IPS DF 6.9 (cell line): ENCODE results near the gene KIF6.

Experiments used
- DNase-seq: peaks from one replicate; pipeline ENCODE4 v3.0.0-alpha.2; 2013; ENCODE audit warnings: low read depth, low spot score
- H3K27ac ChIP-seq: one replicate; pipeline ENCODE4 v1.5.1; 2013; ENCODE audit warnings: low read length, control low read depth
- H3K27me3 ChIP-seq: 2 replicates; pipeline ENCODE4 v1.6.1; 2013; ENCODE audit warnings: mild to moderate bottlenecking, low read length; ENCODE audit not compliant: control insufficient read depth, insufficient read depth
- H3K36me3 ChIP-seq: 2 replicates; pipeline ENCODE4 v1.6.1; 2013; ENCODE audit warnings: low read length; ENCODE audit not compliant: control insufficient read depth, insufficient read depth
- H3K4me1 ChIP-seq: 2 replicates; pipeline ENCODE4 v1.6.1; 2013; ENCODE audit warnings: low read length; ENCODE audit not compliant: control insufficient read depth, insufficient read depth
- H3K4me3 ChIP-seq: 2 replicates; pipeline ENCODE4 v1.5.1; 2013; ENCODE audit warnings: mild to moderate bottlenecking, low read length
- H3K9me3 ChIP-seq: 2 replicates; pipeline ENCODE4 v1.6.1; 2013; ENCODE audit warnings: low read length, inconsistent platforms; ENCODE audit not compliant: control insufficient read depth, insufficient read depth
- WGBS: extraction: QIAGEN DNeasy Blood & Tissue Kit; methylation state at CpG from one replicate; pipeline ENCODE4 v1.1.7; 2013; ENCODE audit warnings: mixed read lengths, missing lambda C conversion rate; ENCODE audit not compliant: insufficient read length, insufficient coverage; 5-methylcytosine and 5-hydroxymethylcytosine counted together

The KIF6 gene

DNA sequence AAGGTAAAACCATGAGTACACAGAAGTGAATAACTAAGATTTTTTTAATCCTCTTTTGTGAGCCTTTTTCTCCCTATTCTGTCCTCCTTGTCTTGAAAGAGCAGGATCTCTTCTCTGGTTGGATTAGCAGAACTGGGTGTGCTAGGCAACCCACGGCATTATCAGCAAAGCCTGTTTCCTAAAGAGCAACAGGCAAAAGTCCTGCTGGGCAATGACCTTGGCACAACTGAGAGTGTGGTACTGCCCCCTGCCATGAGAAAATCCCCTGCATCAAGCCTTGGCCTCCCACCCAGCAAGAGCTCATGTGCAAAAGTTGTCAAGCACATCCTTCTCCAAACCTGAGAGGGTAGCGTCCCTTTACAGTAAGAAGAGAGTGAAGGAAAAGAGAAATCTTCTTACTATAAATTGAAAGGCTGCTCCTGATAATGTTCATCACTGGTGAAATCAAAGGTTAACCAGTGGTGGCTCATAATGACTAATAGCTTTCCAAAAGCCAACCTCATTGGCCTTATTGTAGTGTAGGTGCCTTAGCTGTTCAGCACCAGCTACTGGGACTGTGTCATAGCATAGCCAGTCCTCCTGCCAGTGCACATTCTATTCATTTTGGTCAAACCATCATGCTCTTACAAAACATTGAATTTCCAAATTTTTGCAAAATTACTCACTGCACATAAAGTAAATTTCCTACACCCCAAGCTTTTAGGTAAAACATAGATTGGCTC is 17.1 kb downstream of the KIF6 start:
- DNase-seq: no peak
- H3K27me3 ChIP-seq: no peaks in the 10 kb centered on the region
- H3K27ac ChIP-seq: no peak overlapping the region
- peaks cover 1% of the 10 kb centered on the region; the same call in 1 of the 2 replicates for H3K4me1 ChIP-seq
- no peak overlapping the region for H3K4me3 ChIP-seq
- WGBS: no CpG with 5 or more reads among the region's 2 CpGs
- no peaks in the 10 kb centered on the region for H3K9me3 ChIP-seq
- H3K36me3 ChIP-seq: no peaks in the 10 kb centered on the region

DNA sequence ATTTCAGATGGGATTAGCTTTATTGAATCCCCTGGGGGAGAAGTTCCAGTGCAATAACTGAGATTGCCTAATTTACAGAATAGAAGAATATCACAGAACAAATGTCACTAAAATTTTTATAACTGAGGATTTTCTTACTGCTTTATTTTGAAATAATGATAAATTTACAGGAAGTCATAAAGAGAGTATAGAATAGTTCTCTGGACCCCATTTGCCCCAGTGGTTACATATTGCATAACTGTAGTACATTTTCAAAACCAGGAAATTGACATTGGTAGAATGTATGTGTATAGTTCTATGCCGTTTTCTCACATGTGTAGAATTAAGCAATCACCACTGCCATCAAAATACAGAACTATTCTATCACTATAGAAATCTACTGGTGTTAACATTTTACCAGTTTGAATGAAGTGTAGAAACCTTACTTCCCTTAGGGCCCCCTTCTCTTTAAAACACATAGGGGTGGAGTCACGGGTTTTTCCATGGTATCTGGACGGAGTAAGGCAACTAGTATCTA is 18.3 kb downstream of the KIF6 start:
- Histone ChIP-seq H3K4me3 (no peak overlapping the region), H3K4me1 (peaks cover 1% of the 10 kb centered on the region; the same call in 1 of the 2 replicates), H3K27me3 (no peaks in the 10 kb centered on the region), H3K36me3 (no peaks in the 10 kb centered on the region), H3K27ac (no peak overlapping the region), H3K9me3 (no peaks in the 10 kb centered on the region)
- DNase-seq: no peak
- WGBS: no CpG with 5 or more reads among the region's 3 CpGs

GRCh38 chr6:39702265-39702664 is 22.9 kb downstream of the KIF6 start:
- no peaks in the 10 kb centered on the region for H3K27me3 ChIP-seq
- no peak overlapping the region for H3K4me3 ChIP-seq
- no peaks in the 10 kb centered on the region for H3K9me3 ChIP-seq
- no CpG with 5 or more reads among the region's 4 CpGs for WGBS
- no peaks in the 10 kb centered on the region for H3K4me1 ChIP-seq
- DNase-seq: no peak
- H3K36me3 ChIP-seq: no peaks in the 10 kb centered on the region
- no peak overlapping the region for H3K27ac ChIP-seq

GRCh38 chr6:39700362-39700761 is 24.8 kb downstream of the KIF6 start:
- no CpG with 5 or more reads among the region's 1 CpG for WGBS
- no peaks in the 10 kb centered on the region for H3K36me3 ChIP-seq
- no peak overlapping the region for H3K27ac ChIP-seq
- H3K4me3 ChIP-seq: no peak overlapping the region
- no peaks in the 10 kb centered on the region for H3K9me3 ChIP-seq
- DNase-seq: no peak
- H3K27me3 ChIP-seq: no peaks in the 10 kb centered on the region
- H3K4me1 ChIP-seq: no peaks in the 10 kb centered on the region

DNA sequence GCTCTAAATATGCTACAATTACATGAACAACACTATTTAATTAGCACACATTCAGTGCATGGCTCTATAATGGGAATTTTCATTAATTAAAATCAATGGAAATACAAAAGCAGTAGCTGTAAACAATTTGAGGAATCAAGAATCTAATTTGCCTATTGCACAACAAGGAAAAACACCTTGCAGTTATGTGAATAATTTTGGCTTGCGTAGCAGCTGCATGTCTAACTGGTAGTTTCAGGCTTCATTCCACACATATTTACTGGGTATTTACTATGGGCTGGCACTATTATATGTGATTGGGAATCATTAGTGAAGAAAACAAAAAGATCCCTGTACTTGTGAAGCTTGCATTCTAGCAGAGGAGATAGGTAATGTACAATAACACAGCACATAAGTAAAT is 26.4 kb downstream of the KIF6 start:
- no peak for DNase-seq
- no CpG with 5 or more reads among the region's 1 CpG for WGBS

DNA sequence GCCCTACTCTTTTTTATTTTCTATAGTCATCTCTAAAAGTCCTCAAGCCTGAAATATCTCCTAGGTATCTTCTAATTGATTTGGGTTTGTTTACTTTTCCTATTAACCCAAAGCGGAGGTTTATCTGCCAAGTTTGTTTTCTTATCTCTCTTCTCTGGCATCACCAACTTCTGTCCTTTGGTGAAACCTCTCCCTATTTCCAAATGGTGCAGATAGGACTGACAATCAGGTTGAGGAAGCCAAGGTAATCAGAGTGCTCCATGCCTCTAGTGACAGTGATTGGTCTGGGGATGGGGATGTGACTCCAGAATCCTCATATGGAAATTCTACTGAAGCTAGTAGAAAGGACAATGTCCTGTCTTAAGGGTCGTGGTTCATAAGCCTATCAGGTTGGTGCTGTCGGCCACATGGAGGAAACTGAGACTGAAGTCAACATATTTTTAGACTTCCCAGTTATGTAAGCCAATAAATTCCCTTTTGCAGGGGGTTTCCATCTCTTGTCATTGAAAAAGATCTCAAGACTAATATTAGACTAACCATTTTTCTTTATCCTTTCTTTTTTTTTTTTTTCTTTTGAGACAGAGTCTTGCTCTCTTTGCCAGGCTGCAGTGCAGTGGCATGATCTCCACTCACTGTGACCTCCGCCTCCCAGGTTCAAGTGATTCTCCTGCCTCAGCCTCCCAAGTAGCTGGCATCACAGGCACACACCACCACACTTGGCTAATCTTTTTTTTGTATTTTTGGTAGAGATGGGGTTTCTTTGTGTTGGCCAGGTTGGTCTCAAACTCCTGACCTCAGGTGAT is 28.0 kb downstream of the KIF6 start:
- Histone ChIP-seq H3K4me1 (no peaks in the 10 kb centered on the region), H3K27ac (no peak overlapping the region), H3K36me3 (no peaks in the 10 kb centered on the region), H3K27me3 (no peaks in the 10 kb centered on the region), H3K9me3 (no peaks in the 10 kb centered on the region), H3K4me3 (no peak overlapping the region)
- no CpG with 5 or more reads among the region's 4 CpGs for WGBS
- no peak for DNase-seq

More for the DNA sequence above, 26.4 kb downstream of the KIF6 start:
- no peaks in the 10 kb centered on the region for H3K36me3 ChIP-seq
- H3K27me3 ChIP-seq: no peaks in the 10 kb centered on the region
- no peaks in the 10 kb centered on the region for H3K4me1 ChIP-seq
- H3K4me3 ChIP-seq: no peak overlapping the region
- H3K9me3 ChIP-seq: no peaks in the 10 kb centered on the region
- no peak overlapping the region for H3K27ac ChIP-seq

DNA sequence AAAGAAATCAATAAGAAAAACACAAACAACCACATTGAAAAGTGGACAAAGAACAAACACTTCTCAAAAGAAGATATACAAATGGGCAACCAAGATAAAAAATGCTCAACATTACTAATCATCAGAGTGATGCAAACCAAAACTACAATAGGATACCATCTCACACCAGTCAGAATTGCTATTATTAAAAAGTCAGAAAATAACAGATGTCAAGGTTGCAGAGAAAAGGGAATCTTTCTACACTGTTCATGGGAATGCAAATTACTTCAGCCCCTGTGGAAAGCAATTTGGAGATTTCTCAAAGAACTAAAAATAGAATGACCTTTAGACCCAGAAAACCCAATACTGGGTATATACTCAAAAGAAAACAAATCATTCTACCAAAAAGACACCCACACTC is 29.8 kb downstream of the KIF6 start:
- H3K4me3 ChIP-seq: no peak overlapping the region
- H3K4me1 ChIP-seq: no peaks in the 10 kb centered on the region
- no peak for DNase-seq
- no peak overlapping the region for H3K27ac ChIP-seq
- no peaks in the 10 kb centered on the region for H3K27me3 ChIP-seq
- no peaks in the 10 kb centered on the region for H3K36me3 ChIP-seq
- H3K9me3 ChIP-seq: no peaks in the 10 kb centered on the region

DNA sequence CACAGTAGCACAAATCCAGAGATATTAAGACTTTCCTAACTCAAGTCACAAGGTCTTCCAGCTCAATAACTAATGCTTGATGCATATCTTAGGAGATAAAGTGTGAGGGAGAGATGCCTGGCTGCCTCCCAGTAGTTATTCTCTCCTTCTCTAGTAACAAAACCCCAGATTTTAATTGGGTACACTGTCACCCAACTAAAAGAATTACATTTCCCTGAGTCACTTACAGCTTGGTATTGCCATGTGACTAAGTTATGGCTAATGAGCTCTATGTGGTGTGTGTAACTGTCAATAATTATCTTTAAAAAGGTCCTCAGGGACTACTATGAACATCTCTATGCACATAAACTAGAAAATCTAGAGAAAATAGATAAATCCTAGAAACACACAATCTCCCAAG is 32.0 kb downstream of the KIF6 start:
- no peak for DNase-seq
- no peak overlapping the region for H3K27ac ChIP-seq
- no peak overlapping the region for H3K4me3 ChIP-seq
- no peaks in the 10 kb centered on the region for H3K9me3 ChIP-seq
- no peaks in the 10 kb centered on the region for H3K36me3 ChIP-seq
- H3K4me1 ChIP-seq: no peaks in the 10 kb centered on the region
- H3K27me3 ChIP-seq: no peaks in the 10 kb centered on the region

DNA sequence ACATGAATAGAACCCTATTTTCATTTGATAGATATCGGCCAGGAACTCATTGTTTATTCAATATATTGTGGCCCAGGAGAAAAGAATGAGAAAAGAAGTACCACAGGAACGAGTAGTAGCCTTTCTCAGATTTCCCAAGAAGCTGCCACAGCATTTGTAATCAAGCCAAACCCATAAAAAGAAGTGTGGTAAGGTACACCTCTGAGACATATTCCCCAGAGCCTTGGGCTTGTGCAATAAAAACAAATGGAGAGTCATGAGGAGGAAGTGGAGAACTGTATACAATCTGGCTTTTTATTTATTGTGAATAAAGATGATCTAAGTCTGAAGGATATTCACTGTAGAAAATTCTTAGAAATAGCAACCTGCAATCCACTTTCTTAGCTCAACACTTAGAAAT is 36.7 kb downstream of the KIF6 start:
- no peaks in the 10 kb centered on the region for H3K27me3 ChIP-seq
- no peaks in the 10 kb centered on the region for H3K36me3 ChIP-seq
- DNase-seq: no peak
- no peaks in the 10 kb centered on the region for H3K9me3 ChIP-seq
- WGBS: no CpG with 5 or more reads among the region's 2 CpGs
- no peak overlapping the region for H3K4me3 ChIP-seq
- H3K27ac ChIP-seq: no peak overlapping the region
- H3K4me1 ChIP-seq: peaks cover 3% of the 10 kb centered on the region

GRCh38 chr6:39686976-39687375 is 38.2 kb downstream of the KIF6 start:
- H3K4me3 ChIP-seq: no peak overlapping the region
- DNase-seq: no peak
- no CpG with 5 or more reads among the region's 6 CpGs for WGBS

More at GRCh38 chr6:39686976-39687375, 38.2 kb downstream of the KIF6 start:
- no peak overlapping the region for H3K27ac ChIP-seq
- peaks cover 3% of the 10 kb centered on the region for H3K4me1 ChIP-seq
- H3K27me3 ChIP-seq: no peaks in the 10 kb centered on the region
- no peaks in the 10 kb centered on the region for H3K36me3 ChIP-seq
- no peaks in the 10 kb centered on the region for H3K9me3 ChIP-seq
